Left ventricle myocardium inferior (tissue), 1 donor: ENCODE measurements around the gene PRKD2. TPM values are rescaled to one million over a fixed set of nuclear protein-coding genes. Genes with fewer than 3 reads are reported as not detected.
A peak's percentile ranks its signal among the peaks of the same experiment; 100 is the strongest.

Experiments used
- DNase-seq: peaks from one replicate; pipeline ENCODE4 v3.0.0-alpha.2; 2020
- H3K27ac ChIP-seq: fragments of 200-600 bp; replicated peaks from 2 replicates; pipeline ENCODE4 v1.8.0; 2021
- H3K27me3 ChIP-seq: fragments of 200-600 bp; 2 replicates; pipeline ENCODE4 v1.8.0; 2021; ENCODE audit warnings: low read depth
- H3K36me3 ChIP-seq: fragments of 200-600 bp; 2 replicates; pipeline ENCODE4 v1.8.0; 2021
- H3K4me1 ChIP-seq: fragments of 200-600 bp; 2 replicates; pipeline ENCODE4 v1.8.0; 2021
- H3K4me3 ChIP-seq: fragments of 200-600 bp; 2 replicates; pipeline ENCODE4 v1.8.0; 2021; ENCODE audit warnings: mild to moderate bottlenecking, moderate library complexity
- H3K9me3 ChIP-seq: fragments of 200-600 bp; replicated peaks from 2 replicates; pipeline ENCODE4 v1.8.0; 2021
- intact Hi-C: fragments of 100-400 bp; cut with micrococcal nuclease; formaldehyde crosslinking; loops from one replicate; pipeline ENCODE4 v1.11.0; 2022
- total RNA-seq: library from RNA; stranded (reverse); fragmentation: NEBNext Ultra II Directional; extraction: Animal tissue kit (Norgen Biotek cat#: 25700); gene quantifications from one replicate; pipeline ENCODE4 v1.2.1, GENCODE V29; 2021
- TF ChIP-seq, protein P1 (sequence below): fragments of 200-600 bp; IDR thresholded peaks from 2 replicates; pipeline ENCODE4 v1.8.0; 2021; ENCODE audit warnings: antibody characterized with exemption, mild to moderate bottlenecking, borderline replicate concordance
- donor health status: DM: no; HTN: yes; CAD: no; lungs with severe emphysema.

Gene PRKD2
- total RNA-seq, 1 donor from 2014 or later, result 7.9 TPM

DNA sequence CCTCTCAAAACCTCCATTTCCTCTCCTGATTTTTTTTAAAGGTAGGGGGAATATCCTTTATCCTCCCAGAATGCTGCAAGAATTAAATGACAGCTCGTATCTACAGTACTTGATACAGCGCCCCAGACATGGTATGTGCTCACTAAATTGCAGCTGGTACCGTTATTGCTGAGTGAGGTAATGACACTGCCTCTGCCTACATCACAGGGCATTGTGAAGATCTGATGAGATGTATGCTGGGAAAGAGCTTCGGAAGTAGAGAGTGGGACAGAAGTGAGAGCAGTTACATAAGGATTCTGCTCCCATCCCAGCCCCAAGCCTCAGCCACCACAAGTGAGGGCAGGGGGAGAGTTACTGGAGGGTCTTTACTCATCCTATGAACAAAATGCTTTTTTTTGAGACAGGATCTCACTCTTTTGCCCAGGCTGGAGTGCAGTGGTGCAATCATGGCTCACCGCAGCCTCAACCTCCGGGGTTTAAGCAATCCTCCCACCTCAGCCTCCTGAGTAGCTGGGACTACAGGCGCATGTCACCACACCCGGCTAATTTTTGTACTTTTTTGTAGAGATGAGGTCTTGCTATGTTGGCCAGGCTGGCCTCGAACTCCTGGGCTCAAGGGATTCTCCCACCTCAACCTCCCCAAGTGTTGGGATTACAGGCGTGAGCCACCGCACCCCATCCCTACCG lies 27.2 kb upstream of the PRKD2 start:
- H3K27ac ChIP-seq, result no peak overlapping the region

DNA sequence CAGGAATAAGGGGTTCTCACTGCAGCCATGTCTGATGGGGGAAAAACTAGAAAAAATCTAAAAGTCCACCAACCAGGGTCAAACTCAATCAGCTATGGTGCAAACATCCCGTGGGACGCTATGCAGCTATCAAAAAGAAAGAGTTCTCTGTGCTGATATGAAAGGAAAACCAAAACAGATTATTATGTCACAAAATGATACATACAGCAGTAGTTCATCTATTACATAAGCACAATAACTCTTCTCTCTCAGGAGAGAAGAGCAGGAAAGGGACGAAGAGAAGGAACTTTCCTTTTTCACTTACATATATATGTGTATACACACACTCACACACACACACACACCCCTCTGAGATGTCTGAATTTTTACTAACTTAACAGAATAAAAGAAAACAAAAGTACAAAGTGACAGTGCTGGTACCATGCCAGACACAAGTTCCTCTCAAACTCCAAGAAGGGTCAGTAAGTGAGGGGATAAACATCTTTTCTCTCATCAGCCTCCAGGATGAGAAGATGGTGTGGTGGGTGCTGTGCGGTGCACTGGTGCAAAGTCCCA lies 26.1 kb upstream of the PRKD2 start:
- DNase-seq, result no peak
- no peaks in the 10 kb centered on the region for H3K9me3 ChIP-seq
- H3K36me3 ChIP-seq, result peaks cover 6% of the 10 kb centered on the region
- peaks cover 89% of the 10 kb centered on the region for H3K4me1 ChIP-seq
- H3K27ac ChIP-seq, result no peak overlapping the region
- TF ChIP-seq, protein P1, sequence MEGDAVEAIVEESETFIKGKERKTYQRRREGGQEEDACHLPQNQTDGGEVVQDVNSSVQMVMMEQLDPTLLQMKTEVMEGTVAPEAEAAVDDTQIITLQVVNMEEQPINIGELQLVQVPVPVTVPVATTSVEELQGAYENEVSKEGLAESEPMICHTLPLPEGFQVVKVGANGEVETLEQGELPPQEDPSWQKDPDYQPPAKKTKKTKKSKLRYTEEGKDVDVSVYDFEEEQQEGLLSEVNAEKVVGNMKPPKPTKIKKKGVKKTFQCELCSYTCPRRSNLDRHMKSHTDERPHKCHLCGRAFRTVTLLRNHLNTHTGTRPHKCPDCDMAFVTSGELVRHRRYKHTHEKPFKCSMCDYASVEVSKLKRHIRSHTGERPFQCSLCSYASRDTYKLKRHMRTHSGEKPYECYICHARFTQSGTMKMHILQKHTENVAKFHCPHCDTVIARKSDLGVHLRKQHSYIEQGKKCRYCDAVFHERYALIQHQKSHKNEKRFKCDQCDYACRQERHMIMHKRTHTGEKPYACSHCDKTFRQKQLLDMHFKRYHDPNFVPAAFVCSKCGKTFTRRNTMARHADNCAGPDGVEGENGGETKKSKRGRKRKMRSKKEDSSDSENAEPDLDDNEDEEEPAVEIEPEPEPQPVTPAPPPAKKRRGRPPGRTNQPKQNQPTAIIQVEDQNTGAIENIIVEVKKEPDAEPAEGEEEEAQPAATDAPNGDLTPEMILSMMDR, result no peak
- intact Hi-C loops, result no loop called here
- no peak overlapping the region for H3K4me3 ChIP-seq
- no peaks in the 10 kb centered on the region for H3K27me3 ChIP-seq

More for the DNA sequence above, 27.2 kb upstream of the PRKD2 start:
- peaks cover 5% of the 10 kb centered on the region for H3K36me3 ChIP-seq
- intact Hi-C loops, result no loop called here
- H3K4me3 ChIP-seq, result peak overlapping the region; percentile 98
- TF ChIP-seq, protein P1, result no peak
- peaks cover 78% of the 10 kb centered on the region for H3K4me1 ChIP-seq
- no peak for DNase-seq
- no peaks in the 10 kb centered on the region for H3K27me3 ChIP-seq
- no peaks in the 10 kb centered on the region for H3K9me3 ChIP-seq

- Histone ChIP-seq H3K4me1 (peaks cover 97% of the 10 kb centered on the region), H3K36me3 (peaks cover 9% of the 10 kb centered on the region), H3K9me3 (no peaks in the 10 kb centered on the region), H3K27ac (no peak overlapping the region), H3K4me3 (no peak overlapping the region), H3K27me3 (no peaks in the 10 kb centered on the region)
- intact Hi-C loops, result no loop called here
- TF ChIP-seq, protein P1, result no peak
- DNase-seq, result no peak
Measured at GRCh38 chr19:46741447-46741846, 24.5 kb upstream of the PRKD2 start.

- H3K9me3 ChIP-seq, result no peaks in the 10 kb centered on the region
- intact Hi-C loops, result no loop called here
- H3K36me3 ChIP-seq, result peaks cover 27% of the 10 kb centered on the region
- peaks cover 87% of the 10 kb centered on the region for H3K4me1 ChIP-seq
- TF ChIP-seq, protein P1, result no peak
- H3K27me3 ChIP-seq, result no peaks in the 10 kb centered on the region
- H3K27ac ChIP-seq, result peak overlapping the region; percentile 82
- peak; percentile 90 for DNase-seq
- no peak overlapping the region for H3K4me3 ChIP-seq
Measured at GRCh38 chr19:46739290-46739771, 22.4 kb upstream of the PRKD2 start.

GRCh38 chr19:46737761-46738171 lies 20.9 kb upstream of the PRKD2 start:
- Histone ChIP-seq H3K4me3 (no peak overlapping the region), H3K36me3 (peaks cover 43% of the 10 kb centered on the region), H3K9me3 (no peaks in the 10 kb centered on the region), H3K27me3 (no peaks in the 10 kb centered on the region), H3K27ac (peak overlapping the region; percentile 47), H3K4me1 (peaks cover 72% of the 10 kb centered on the region)
- intact Hi-C loops, result no loop called here
- no peak for DNase-seq
- TF ChIP-seq, protein P1, result no peak
